ENCODE results near the gene POU2AF3. TPM values are rescaled to one million over a fixed set of nuclear protein-coding genes. Genes with fewer than 3 reads are reported as not detected.

Gene POU2AF3
- total and polyA plus RNA-seq, 3 donors from 2014 or later = 6.4 to 11.5 (median 9.0) TPM

DNA sequence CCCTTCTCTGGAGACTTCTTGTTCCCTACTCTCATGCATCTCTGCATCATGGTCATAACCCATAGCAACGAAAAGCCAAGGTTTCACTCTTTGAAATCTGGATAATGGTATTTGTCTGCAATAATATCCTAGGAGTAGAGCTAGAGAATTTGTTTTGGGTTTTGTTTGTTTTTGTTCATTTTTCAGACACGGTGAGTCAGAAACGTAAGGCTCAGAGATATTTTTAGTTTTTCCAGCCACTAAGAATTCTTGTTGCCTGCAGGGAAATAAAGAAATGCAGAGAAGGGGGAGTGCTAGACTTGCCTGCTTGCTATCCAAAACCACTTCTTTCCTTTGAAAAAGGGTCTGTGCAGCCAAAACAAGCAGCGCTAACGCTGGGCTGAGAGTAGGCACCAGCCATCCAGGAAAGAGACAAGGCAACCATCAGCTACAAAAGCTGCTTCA lies 26.0 kb downstream of the POU2AF3 start:
- Histone ChIP-seq H3K27me3 (no peaks in the 10 kb centered on the region), H3K4me3 (no peak overlapping the region), H3K27ac (peak overlapping the region; percentile 53 to 66), H3K36me3 (ENCODE audit: low read depth, missing control alignments) (no peaks in the 10 kb centered on the region), H3K9me3 (no peaks in the 10 kb centered on the region), H3K4me1 (peaks cover 12% of the 10 kb centered on the region)
- intact Hi-C loops (cut with DNase I; ENCODE audit: low total_unique reads) = no loop called here
- WGBS, 2 donors = 51 to 54% methylated on average over 5 of the region's 5 CpGs
- no peak for DNase-seq
- TF ChIP-seq POLR2A (IDR thresholded peaks at IDR 0.05) (no peak), CTCF (IDR thresholded peaks at IDR 0.05) (no peak)

DNA sequence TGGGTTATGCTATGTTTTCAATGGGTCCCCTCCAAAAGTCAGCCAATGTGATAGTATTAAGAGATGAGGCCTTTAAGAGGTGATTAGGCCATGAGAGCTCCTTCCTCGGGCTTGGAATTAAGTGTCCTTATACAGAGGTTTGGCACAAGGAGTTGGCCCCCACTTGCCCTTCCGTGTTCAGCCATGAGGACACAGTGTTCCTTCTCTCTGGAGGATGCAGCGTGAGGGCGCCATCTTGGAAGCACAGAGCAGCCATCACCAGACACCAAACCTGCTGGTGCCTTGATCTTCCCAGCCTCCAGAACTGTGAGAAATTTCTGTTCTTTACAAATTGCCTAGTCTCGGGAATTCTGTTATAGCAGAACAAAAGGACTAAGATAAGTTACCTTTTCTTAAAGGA lies 26.9 kb downstream of the POU2AF3 start:
- Histone ChIP-seq H3K27ac (peak overlapping the region; percentile 53 to 66), H3K4me3 (no peak overlapping the region), H3K4me1 (peaks cover 17% of the 10 kb centered on the region), H3K36me3 (ENCODE audit: low read depth, missing control alignments) (no peaks in the 10 kb centered on the region), H3K27me3 (no peaks in the 10 kb centered on the region), H3K9me3 (no peaks in the 10 kb centered on the region)
- DNase-seq = peak; percentile 44
- no peak for TF ChIP-seq CTCF (IDR thresholded peaks at IDR 0.05)
- no peak for TF ChIP-seq POLR2A (IDR thresholded peaks at IDR 0.05)
- intact Hi-C loops (cut with DNase I; ENCODE audit: low total_unique reads) = no loop called here
- 51 to 56% methylated on average over 5 of the region's 5 CpGs for WGBS, 2 donors

DNA sequence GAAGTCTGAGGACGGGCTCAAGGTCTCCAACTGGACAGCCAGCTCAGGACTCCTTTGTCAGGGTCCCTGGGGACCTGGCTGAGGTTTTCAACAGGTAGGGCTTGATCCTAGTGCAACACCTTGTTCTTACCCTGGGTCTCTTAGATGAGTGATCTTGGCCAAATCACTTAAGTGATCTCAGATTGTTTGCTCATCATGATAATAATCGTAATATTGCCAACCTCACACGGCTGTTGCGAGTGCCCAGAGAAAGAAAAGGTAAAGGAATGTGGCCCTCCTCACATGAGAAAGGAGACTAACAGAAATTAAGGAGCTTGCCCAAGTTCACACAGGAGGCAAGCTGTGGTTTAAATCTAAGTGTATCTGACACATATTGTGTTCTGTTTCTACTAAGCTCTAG lies 28.5 kb downstream of the POU2AF3 start:
- no peak for DNase-seq
- intact Hi-C loops (cut with DNase I; ENCODE audit: low total_unique reads) = no loop called here
- no peaks in the 10 kb centered on the region for H3K27me3 ChIP-seq
- H3K27ac ChIP-seq = no peak overlapping the region
- no peaks in the 10 kb centered on the region for H3K36me3 ChIP-seq (ENCODE audit: low read depth, missing control alignments)
- peaks cover 23% of the 10 kb centered on the region for H3K4me1 ChIP-seq
- no peaks in the 10 kb centered on the region for H3K9me3 ChIP-seq
- WGBS, 2 donors = 94 to 96% methylated on average over 4 of the region's 4 CpGs
- no peak overlapping the region for H3K4me3 ChIP-seq
- TF ChIP-seq POLR2A (IDR thresholded peaks at IDR 0.05) (no peak), CTCF (IDR thresholded peaks at IDR 0.05) (no peak)

DNA sequence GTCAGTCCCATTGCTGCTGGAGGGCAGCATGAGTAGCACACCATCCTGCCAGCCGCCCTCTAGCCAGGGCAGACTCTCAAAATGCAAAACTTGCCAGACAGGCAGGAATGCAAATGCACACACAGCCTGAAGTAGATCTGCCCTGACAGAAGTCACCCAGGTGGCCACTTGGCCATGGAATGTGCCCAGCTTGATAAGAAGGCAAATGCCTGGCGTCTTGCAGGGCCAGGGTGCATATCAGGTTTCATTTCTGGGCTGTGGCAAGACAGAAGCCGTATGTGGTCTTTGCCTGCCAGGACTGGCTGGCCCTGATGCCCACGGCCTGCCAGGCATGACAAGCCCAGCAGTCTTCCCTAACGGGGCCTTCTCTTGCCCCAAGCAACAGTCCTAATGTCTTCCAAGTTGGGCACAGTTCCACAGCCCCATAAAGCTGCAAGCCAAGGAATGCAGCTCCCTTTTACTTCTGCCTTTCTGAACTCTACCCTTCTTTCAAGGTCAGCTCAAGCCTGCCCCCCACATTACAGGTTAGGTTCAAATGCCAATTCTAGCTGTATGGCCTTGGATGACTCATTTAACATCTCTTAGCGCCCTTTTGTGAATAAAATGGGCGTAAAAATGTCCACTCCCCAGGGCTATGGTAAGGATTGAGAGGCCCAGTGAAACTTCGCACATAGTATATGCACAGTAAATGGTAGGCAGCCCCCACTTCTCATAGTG lies 29.7 kb downstream of the POU2AF3 start:
- intact Hi-C loops (cut with DNase I; ENCODE audit: low total_unique reads) = no loop called here
- Histone ChIP-seq H3K27ac (no peak overlapping the region), H3K4me3 (no peak overlapping the region), H3K9me3 (no peaks in the 10 kb centered on the region), H3K27me3 (no peaks in the 10 kb centered on the region), H3K4me1 (peaks cover 30% of the 10 kb centered on the region), H3K36me3 (ENCODE audit: low read depth, missing control alignments) (no peaks in the 10 kb centered on the region)
- no peak for DNase-seq
- 64 to 69% methylated on average over 8 of the region's 8 CpGs for WGBS, 2 donors
- TF ChIP-seq CTCF (IDR thresholded peaks at IDR 0.05) = no peak
- TF ChIP-seq POLR2A (IDR thresholded peaks at IDR 0.05) = no peak
